Osteocyte (in vitro differentiated cells): Measurements from ENCODE around the gene SPSB3. TPM values are rescaled to one million over a fixed set of nuclear protein-coding genes. Genes with fewer than 3 reads are reported as not detected.

Source experiments
- DNase-seq: peaks from one replicate; pipeline ENCODE4 v3.0.0; 2021; ENCODE audit warnings: mixed read lengths; ENCODE audit not compliant: unreplicated experiment; ENCODE audit errors: extremely low spot score
- H3K27ac Mint-ChIP-seq: one replicate; pipeline ENCODE4 v1.8.0; 2021; ENCODE audit warnings: mild to moderate bottlenecking, mixed read lengths; ENCODE audit not compliant: unreplicated experiment
- H3K27me3 Mint-ChIP-seq: one replicate; pipeline ENCODE4 v1.8.0; 2021; ENCODE audit warnings: mixed read lengths; ENCODE audit not compliant: unreplicated experiment
- H3K36me3 Mint-ChIP-seq: one replicate; pipeline ENCODE4 v1.8.0; 2021; ENCODE audit warnings: mixed read lengths; ENCODE audit not compliant: unreplicated experiment
- H3K4me1 Mint-ChIP-seq: one replicate; pipeline ENCODE4 v1.8.0; 2021; ENCODE audit warnings: mixed read lengths; ENCODE audit not compliant: unreplicated experiment
- H3K4me3 Mint-ChIP-seq: one replicate; pipeline ENCODE4 v1.8.0; 2021; ENCODE audit warnings: mild to moderate bottlenecking, moderate library complexity, mixed read lengths; ENCODE audit not compliant: unreplicated experiment
- H3K9me3 Mint-ChIP-seq: one replicate; pipeline ENCODE4 v1.8.0; 2021; ENCODE audit warnings: mixed read lengths; ENCODE audit not compliant: unreplicated experiment
- total RNA-seq: library from RNA; stranded (reverse); gene quantifications from 2 replicates; pipeline ENCODE4 v1.2.1, GENCODE V29; 2021
- TF ChIP-seq, protein P1 (sequence below): fragments of 200-600 bp; sonication (generic); IDR thresholded peaks from 2 replicates; pipeline ENCODE4 v1.5.0; 2021; ENCODE audit warnings: antibody characterized with exemption, mild to moderate bottlenecking, moderate library complexity

SPSB3 gene
- total RNA-seq, 1 donor from 2014 or later, result 53.4 TPM

DNA sequence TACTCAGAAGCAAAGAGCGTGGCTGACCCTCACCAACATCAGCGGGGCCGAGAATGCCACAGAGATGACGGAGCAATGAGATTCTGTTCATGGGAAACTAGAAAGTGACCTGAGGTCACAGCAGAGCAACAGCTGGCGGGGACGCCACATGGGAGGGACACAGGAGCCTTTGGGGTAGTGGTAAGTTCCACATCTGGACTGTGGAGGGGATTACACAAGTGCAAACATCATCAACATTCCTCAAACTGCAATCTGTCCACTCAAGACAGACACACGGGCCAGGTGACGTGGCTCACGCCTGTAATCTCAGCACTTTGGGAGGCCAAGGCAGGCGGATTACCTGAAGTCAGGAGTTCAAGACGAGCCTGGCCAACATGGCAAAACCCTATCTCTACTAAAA is 33.1 kb upstream of the SPSB3 start:
- no peak overlapping the region for H3K4me3 Mint-ChIP-seq
- no peaks in the 10 kb centered on the region for H3K9me3 Mint-ChIP-seq
- no peak overlapping the region for H3K27ac Mint-ChIP-seq
- H3K4me1 Mint-ChIP-seq, result peaks cover 10% of the 10 kb centered on the region
- DNase-seq, result no peak
- peaks cover 13% of the 10 kb centered on the region for H3K36me3 Mint-ChIP-seq
- no peaks in the 10 kb centered on the region for H3K27me3 Mint-ChIP-seq
- TF ChIP-seq, protein P1, sequence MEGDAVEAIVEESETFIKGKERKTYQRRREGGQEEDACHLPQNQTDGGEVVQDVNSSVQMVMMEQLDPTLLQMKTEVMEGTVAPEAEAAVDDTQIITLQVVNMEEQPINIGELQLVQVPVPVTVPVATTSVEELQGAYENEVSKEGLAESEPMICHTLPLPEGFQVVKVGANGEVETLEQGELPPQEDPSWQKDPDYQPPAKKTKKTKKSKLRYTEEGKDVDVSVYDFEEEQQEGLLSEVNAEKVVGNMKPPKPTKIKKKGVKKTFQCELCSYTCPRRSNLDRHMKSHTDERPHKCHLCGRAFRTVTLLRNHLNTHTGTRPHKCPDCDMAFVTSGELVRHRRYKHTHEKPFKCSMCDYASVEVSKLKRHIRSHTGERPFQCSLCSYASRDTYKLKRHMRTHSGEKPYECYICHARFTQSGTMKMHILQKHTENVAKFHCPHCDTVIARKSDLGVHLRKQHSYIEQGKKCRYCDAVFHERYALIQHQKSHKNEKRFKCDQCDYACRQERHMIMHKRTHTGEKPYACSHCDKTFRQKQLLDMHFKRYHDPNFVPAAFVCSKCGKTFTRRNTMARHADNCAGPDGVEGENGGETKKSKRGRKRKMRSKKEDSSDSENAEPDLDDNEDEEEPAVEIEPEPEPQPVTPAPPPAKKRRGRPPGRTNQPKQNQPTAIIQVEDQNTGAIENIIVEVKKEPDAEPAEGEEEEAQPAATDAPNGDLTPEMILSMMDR, result no peak

DNA sequence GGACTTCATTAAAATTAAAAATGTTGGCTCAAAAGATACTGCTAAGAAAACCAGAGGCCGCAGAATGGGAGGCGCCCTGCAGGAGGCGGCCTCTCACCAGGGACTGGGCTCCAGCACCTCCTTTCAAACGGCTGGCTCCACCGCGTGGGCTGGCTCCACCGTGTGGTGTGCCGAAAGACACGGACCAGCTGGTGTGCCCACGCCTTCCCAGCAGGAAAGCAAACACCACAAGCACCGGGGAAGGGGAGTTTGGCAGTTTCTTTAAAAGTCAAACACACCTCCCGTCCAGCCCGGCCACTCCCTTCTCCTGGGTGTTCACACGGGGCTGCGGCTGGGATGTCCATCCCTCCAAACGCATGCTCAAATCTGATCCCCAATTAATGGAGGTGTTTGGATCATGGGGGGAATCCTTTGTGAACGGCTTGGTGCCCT is 30.4 kb upstream of the SPSB3 start:
- peak; percentile 89 for DNase-seq
- no peak overlapping the region for H3K4me3 Mint-ChIP-seq
- TF ChIP-seq, protein P1, result peak; percentile 62
- peaks cover 13% of the 10 kb centered on the region for H3K36me3 Mint-ChIP-seq
- peak overlapping the region; percentile 48 for H3K27ac Mint-ChIP-seq
- H3K9me3 Mint-ChIP-seq, result no peaks in the 10 kb centered on the region
- peaks cover 10% of the 10 kb centered on the region for H3K4me1 Mint-ChIP-seq
- no peaks in the 10 kb centered on the region for H3K27me3 Mint-ChIP-seq

DNA sequence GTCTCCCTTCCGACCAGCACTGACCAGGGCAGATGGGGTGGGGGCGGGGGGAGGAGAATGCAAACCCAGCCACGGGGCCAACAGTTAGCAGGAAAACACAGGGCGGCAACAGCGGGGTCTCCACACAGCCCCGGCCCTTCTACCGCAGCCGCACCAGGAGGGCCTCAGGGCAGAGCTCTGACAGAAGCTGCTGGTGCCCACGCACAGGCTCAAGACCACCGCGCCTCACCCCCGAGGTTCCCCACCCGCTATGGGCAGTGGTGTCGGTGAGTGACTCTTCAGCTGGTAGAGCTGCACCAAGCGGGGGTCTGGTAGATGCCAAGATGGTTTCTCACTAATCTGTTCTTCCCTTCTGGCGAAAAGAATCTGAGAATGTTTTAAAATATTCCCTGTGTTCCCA is 28.2 kb upstream of the SPSB3 start:
- Mint-ChIP-seq H3K4me3 (no peak overlapping the region), H3K27me3 (no peaks in the 10 kb centered on the region), H3K36me3 (peaks cover 20% of the 10 kb centered on the region), H3K4me1 (peaks cover 10% of the 10 kb centered on the region), H3K9me3 (no peaks in the 10 kb centered on the region), H3K27ac (no peak overlapping the region)
- TF ChIP-seq, protein P1, result no peak
- DNase-seq, result no peak

DNA sequence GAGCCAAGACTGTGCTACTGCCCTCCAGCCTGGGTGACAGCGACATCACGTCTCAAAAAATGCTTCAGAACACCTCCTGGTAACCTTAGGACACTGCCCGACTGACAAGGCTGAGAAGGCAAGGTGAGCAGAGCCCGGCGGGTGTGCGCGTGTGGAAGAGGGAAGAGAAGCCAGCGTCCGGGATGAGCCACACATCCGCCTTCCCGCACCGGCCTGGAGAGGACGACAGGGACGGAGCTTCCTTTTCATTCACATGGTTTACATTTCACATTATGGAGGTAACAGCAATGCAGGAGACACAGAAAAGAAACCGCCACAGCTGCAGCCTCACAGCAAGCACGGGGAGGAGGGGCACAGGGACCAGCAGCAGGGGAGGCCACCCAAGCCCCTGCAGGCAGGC is 27.7 kb upstream of the SPSB3 start:
- H3K4me3 Mint-ChIP-seq, result no peak overlapping the region

DNA sequence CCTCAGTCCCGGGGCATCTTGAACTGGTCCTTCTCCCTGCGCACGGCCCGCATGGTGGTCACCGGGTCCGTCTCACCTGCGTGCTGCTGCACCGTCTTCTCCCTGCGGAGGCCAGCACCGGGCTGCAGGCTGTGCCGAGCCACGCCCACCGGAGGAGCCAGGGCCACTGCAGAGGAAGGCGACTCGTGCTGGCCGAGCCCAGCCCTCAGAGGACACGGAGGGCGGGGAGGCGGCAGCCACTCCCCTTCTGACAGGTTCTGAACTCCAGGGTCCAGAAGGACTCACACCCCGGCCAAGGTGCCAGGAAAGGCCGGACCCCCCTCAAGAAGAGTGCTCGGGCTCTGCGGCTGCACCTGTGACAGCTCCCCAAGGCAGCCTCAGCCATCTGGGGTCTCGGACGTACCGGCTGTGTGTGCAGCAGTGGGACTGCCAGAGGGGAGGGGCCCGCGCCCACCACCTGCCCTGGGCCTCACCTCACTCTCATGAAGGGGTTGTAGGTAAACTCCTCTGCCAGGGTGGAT is 27.0 kb upstream of the SPSB3 start:
- DNase-seq, result no peak
- TF ChIP-seq, protein P1, result no peak
- Mint-ChIP-seq H3K27ac (no peak overlapping the region), H3K27me3 (no peaks in the 10 kb centered on the region), H3K9me3 (no peaks in the 10 kb centered on the region), H3K36me3 (peaks cover 17% of the 10 kb centered on the region), H3K4me1 (peaks cover 10% of the 10 kb centered on the region), H3K4me3 (no peak overlapping the region)

More for the DNA sequence above, 27.7 kb upstream of the SPSB3 start:
- no peaks in the 10 kb centered on the region for H3K27me3 Mint-ChIP-seq
- peaks cover 10% of the 10 kb centered on the region for H3K4me1 Mint-ChIP-seq
- H3K9me3 Mint-ChIP-seq, result no peaks in the 10 kb centered on the region
- no peak overlapping the region for H3K27ac Mint-ChIP-seq
- TF ChIP-seq, protein P1, result no peak
- peaks cover 17% of the 10 kb centered on the region for H3K36me3 Mint-ChIP-seq
- no peak for DNase-seq
